GM19395 (cell line): ENCODE data around the gene MET.
A peak's percentile ranks its signal among the peaks of the same experiment; 100 is the strongest.
"Not testable (repeated sequence)": the region's sequence is repeated elsewhere in the genome, so short reads cannot be mapped to it uniquely, and the experiment has no call there.

Experiments
- ATAC-seq: cut with Tn5 transposase; IDR thresholded peaks from one replicate; pipeline ENCODE4 v1.9.1; 2021; ENCODE audit warnings: mild to moderate bottlenecking, moderate library complexity; ENCODE audit not compliant: unreplicated experiment

Gene MET

GRCh38 chr7:116746388-116746787, 74.4 kb downstream of the MET start:
- ATAC-seq = not testable (repeated sequence)

DNA sequence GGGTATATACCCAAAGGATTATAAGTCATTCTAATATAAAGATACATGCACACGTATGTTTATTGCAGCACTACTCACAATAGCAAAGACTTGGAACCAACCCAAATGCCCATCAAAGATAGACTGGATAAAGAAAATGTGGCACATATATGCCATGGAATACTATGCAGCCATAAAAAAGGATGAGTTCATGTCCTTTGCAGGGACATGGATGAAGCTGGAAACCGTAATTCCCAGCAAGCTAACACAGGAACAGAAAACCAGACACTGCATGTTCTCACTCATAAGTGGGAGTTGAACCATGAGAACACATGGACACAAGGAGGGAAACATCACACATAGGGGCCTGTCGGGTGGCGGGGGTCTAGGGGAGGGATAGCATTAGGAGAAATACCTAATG, 79.1 kb downstream of the MET start:
- not testable (repeated sequence) for ATAC-seq

DNA sequence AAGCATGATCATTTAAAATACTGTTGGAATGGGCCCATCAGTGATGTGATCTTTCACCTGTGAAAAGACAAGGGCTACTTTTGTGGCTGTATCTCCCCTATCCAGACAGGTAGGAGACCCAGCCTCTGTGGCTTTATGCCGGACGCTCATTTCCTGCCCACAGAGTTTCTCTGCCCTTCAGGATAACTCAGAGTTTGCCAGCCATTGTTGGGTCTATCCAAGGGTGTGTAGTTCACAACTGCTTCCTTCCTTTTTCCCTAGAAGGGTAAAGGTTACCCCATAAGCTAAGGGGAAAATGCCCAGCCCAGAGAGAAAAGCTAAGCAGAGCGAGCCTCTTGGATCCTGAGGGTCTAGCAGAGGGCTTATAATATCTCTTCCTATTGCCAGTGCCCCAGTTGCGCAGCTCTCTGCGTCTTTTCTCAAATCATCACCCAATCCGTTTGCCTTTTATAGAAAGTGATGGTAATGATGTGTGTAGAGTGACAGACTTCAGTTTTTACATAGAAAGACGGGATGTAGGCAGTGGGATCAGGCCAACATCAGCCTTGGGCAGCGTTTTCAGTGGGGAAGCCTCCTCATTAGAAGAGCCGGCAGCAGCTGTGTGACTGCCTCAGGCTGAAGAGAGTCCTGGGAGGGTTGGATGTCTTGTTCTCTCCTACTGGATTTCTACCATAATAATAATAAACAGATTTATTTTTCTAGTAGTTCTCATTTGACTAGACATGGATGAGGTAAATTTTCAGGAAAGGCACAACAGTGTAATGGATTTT, 80.5 kb downstream of the MET start:
- no peak for ATAC-seq

DNA sequence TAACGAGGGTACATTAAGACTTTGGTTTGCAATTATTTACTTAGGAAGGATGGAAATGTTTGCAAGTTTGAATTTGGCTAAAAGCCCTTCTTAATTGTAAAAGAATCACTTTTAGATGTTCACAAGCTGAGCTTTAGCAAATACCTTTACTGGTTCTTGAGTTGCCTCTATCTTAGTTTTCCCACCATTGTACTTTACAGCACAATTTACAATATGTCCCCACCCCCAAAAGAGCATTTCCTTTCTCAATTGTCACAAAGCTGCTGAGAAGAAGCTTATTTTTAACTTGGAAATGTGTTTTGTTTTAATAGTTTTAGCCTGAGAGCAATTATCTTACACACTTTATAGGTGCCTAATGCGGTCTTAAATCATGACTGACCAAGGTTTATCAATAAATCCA, 81.1 kb downstream of the MET start:
- ATAC-seq = no peak

GRCh38 chr7:116754186-116754585, 82.2 kb downstream of the MET start:
- ATAC-seq = no peak

DNA sequence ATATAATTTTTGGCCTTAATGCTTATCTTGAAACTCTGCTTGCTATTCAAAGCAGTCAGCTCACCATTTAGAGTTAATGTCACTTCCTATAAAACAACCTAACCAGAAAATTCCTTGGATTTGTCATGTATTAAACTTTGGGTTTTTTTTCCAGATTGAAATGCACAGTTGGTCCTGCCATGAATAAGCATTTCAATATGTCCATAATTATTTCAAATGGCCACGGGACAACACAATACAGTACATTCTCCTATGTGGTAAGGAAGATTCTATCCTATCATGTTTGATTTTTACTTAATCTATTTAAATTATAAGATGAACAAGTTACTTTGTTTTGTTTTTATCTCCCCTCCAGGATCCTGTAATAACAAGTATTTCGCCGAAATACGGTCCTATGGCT, 85.3 kb downstream of the MET start:
- no peak for ATAC-seq

DNA sequence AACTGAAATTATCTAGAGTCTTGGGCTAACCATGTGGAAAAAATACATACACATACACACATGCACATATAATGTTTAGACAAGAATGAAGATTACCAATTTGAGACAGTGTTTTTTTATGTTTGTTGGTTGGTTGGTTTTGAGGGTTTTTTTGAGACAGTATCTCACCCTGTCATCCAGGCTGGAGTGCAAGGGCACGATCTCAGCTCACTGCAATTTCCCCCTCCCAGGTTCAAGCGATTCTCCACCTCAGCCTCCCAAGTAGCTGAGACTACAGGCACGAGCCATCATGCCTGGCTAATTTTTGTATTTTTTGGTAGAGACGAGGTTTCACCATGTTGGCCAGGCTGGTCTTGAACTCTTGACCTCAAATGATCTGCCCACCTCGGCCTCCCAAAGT, 87.6 kb downstream of the MET start:
- not testable (repeated sequence) for ATAC-seq

GRCh38 chr7:116762971-116763370, 91.0 kb downstream of the MET start:
- no peak for ATAC-seq

- ATAC-seq = no peak
Measured at GRCh38 chr7:116763647-116764046, 91.7 kb downstream of the MET start.

GRCh38 chr7:116766881-116767280, 94.9 kb downstream of the MET start:
- no peak for ATAC-seq

DNA sequence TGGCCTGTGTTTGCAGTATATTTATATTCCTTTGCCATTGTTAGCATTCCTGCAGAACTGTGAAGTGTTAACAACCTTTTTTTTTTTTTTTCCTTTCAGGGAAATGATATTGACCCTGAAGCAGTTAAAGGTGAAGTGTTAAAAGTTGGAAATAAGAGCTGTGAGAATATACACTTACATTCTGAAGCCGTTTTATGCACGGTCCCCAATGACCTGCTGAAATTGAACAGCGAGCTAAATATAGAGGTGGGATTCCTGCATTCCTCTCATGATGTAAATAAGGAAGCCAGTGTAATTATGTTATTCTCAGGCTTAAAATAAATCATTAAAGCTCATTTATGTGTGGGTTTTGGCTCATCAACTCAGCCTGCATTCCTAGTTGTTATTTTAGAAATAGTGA, 97.5 kb downstream of the MET start:
- ATAC-seq = no peak

- ATAC-seq = no peak
Measured at GRCh38 chr7:116770941-116771340, 98.9 kb downstream of the MET start.

DNA sequence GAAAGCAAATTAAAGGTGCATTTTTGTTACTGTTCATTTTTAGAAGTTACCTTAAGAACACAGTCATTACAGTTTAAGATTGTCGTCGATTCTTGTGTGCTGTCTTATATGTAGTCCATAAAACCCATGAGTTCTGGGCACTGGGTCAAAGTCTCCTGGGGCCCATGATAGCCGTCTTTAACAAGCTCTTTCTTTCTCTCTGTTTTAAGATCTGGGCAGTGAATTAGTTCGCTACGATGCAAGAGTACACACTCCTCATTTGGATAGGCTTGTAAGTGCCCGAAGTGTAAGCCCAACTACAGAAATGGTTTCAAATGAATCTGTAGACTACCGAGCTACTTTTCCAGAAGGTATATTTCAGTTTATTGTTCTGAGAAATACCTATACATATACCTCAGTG, 99.6 kb downstream of the MET start:
- no peak for ATAC-seq

DNA sequence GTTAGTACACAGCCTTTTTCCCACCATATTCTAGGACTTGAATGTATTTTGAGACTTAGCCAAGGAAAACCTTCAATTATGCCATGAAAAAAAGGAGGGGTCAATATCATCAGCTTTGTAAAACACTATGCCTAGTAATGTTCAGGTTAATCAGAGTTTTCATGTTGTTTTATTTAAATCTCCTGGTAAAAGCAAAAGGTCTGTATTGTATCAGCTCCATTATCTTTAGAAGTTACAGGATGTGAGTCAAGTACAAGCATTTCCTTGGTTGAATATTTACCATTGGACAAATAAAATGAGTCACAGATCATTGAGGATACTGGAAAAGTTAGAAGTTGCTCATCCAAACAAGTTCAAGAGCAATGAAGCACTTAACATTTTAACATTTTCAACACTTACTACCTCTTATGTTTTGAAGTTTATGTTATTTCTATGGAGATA, 100.4 kb downstream of the MET start:
- no peak for ATAC-seq

DNA sequence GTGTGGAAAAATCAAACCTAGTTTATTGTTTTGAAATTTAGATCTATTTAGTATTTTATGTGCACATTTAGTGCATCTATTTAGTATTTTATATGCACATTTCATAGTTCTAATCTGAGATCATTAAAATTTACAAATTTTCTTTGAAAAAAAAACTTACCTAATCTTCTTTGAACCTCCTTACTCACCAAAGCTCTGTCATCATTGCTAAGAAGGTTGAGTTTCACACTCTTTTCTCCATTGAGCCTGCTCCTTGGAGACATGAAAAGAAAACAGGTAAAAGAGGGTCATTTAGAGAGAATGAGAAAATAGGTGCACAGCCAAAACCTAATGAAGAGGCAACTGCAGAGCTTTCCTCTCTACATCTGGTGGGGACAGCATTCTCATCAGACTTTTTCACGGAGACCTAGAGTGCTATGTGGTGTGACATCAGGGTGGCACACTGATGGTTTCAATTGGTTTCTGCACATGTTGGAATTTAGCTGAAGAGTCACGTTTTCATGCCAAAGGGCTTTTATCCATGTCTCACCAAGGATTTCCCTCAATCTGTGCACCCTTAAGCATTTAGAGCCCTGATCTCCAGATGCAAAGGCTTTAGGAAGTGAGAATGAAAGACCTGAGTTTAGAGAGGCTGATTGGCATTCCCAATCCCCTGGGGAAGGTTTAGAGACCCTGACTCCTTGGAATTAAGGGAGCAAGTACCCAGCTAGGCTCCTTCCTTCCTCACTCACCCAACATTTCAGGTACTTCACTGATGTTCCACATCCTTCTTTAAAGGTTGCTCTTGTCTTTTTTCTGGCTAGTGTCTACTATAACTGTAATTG, 101.1 kb downstream of the MET start:
- no peak for ATAC-seq

- ATAC-seq = no peak
Measured at GRCh38 chr7:116776046-116776445, 104.0 kb downstream of the MET start.

GRCh38 chr7:116776610-116777289, 104.8 kb downstream of the MET start:
- peak; percentile 62 for ATAC-seq

- no peak for ATAC-seq
Measured at GRCh38 chr7:116777651-116778281, 105.8 kb downstream of the MET start.

DNA sequence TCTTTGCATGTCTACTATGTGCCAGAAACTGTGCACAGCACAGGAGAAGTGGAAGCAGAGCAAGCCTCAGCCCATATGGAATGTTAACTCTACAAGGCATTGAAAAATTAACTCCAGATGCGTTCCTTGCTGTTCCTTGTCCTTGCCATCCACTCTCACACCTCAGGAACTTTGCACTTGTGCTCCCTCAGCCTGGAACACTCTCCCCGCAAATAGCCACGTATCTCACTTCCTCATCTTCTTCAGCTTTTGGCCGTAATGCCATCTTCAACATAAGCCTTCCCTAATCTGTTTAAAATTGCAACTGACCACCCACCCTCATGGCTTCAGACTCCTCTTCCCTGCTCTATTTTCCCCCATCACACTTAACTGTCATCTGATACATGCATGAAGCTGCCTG, 107.2 kb downstream of the MET start:
- ATAC-seq = no peak

GRCh38 chr7:116779931-116780330, 107.9 kb downstream of the MET start:
- ATAC-seq = no peak

GRCh38 chr7:116780521-116780920, 108.5 kb downstream of the MET start:
- no peak for ATAC-seq
